Measurements from ENCODE around the gene HAND1. TPM values are rescaled to one million over a fixed set of nuclear protein-coding genes. Genes with fewer than 3 reads are reported as not detected.

Gene HAND1
- total RNA-seq, 2 experiments from 2014 or later = not detected

- H3K27me3 ChIP-seq (ENCODE audit: control insufficient read depth in 1 of 2, insufficient read depth in 2 of 2, low read length in 2 of 2) = peaks cover 23% of the 10 kb centered on the region in 2 experiments
- intact Hi-C loops (cut with DNase I, micrococcal nuclease) = no loop called here
- H3K4me3 Mint-ChIP-seq = no peak overlapping the region
- no peaks in the 10 kb centered on the region for H3K36me3 Mint-ChIP-seq (ENCODE audit: low read depth)
- no peak overlapping the region for H3K27ac ChIP-seq (ENCODE audit: low read depth in 1 of 2, low read length in 2 of 2)
- TF ChIP-seq CTCF (IDR thresholded peaks at IDR 0.05) = no peak
- no peaks in the 10 kb centered on the region for H3K9me3 Mint-ChIP-seq
- ChIA-PET POLR2A (no interaction called here), CTCF (no interaction called here)
- no peaks in the 10 kb centered on the region for H3K9me3 ChIP-seq (ENCODE audit: control insufficient read depth in 1 of 2, insufficient read depth in 1 of 2, low read length in 2 of 2)
- no peak overlapping the region for H3K4me3 ChIP-seq (ENCODE audit: low read length)
- ATAC-seq (ENCODE audit: poor library complexity) = no peak
- no peaks in the 10 kb centered on the region for H3K36me3 ChIP-seq (ENCODE audit: insufficient read depth, low read length)
- no peak overlapping the region for H3K27ac Mint-ChIP-seq
- peaks cover 3% of the 10 kb centered on the region for H3K4me1 ChIP-seq (ENCODE audit: insufficient read depth, low read length)
- H3K4me1 Mint-ChIP-seq (ENCODE audit: low read depth) = no peaks in the 10 kb centered on the region
- peaks cover 70% of the 10 kb centered on the region for H3K27me3 Mint-ChIP-seq
- no peak for DNase-seq
Measured at GRCh38 chr5:154524181-154524580, 46.2 kb upstream of the HAND1 start.

- no peak for ATAC-seq (ENCODE audit: poor library complexity)
- Histone ChIP-seq H3K4me1 (ENCODE audit: insufficient read depth, low read length) (peaks cover 3% of the 10 kb centered on the region), H3K27ac (ENCODE audit: low read depth in 1 of 2, low read length in 2 of 2) (no peak overlapping the region), H3K27me3 (ENCODE audit: control insufficient read depth in 1 of 2, insufficient read depth in 2 of 2, low read length in 2 of 2) (peaks cover 23 to 25% of the 10 kb centered on the region in 2 experiments), H3K36me3 (ENCODE audit: insufficient read depth, low read length) (no peaks in the 10 kb centered on the region), H3K9me3 (ENCODE audit: control insufficient read depth in 1 of 2, insufficient read depth in 1 of 2, low read length in 2 of 2) (no peaks in the 10 kb centered on the region), H3K4me3 (ENCODE audit: low read length) (no peak overlapping the region)
- Mint-ChIP-seq H3K27ac (no peak overlapping the region), H3K4me3 (no peak overlapping the region), H3K9me3 (no peaks in the 10 kb centered on the region), H3K4me1 (ENCODE audit: low read depth) (no peaks in the 10 kb centered on the region), H3K27me3 (peaks cover 72% of the 10 kb centered on the region), H3K36me3 (ENCODE audit: low read depth) (no peaks in the 10 kb centered on the region)
- ChIA-PET CTCF (no interaction called here), POLR2A (no interaction called here)
- DNase-seq = no peak
- intact Hi-C loops (cut with DNase I, micrococcal nuclease) = no loop called here
- no peak for TF ChIP-seq CTCF (IDR thresholded peaks at IDR 0.05)
Measured at GRCh38 chr5:154523709-154524108, 45.7 kb upstream of the HAND1 start.

GRCh38 chr5:154523104-154523503, 45.1 kb upstream of the HAND1 start:
- ATAC-seq (ENCODE audit: poor library complexity) (no peak), DNase-seq (no peak)
- POLR2A ChIA-PET = no interaction called here
- no peaks in the 10 kb centered on the region for H3K36me3 Mint-ChIP-seq (ENCODE audit: low read depth)
- CTCF ChIA-PET = no interaction called here
- Histone ChIP-seq H3K27me3 (ENCODE audit: control insufficient read depth in 1 of 2, insufficient read depth in 2 of 2, low read length in 2 of 2) (peaks cover 23 to 24% of the 10 kb centered on the region in 2 experiments), H3K4me3 (ENCODE audit: low read length) (no peak overlapping the region), H3K36me3 (ENCODE audit: insufficient read depth, low read length) (no peaks in the 10 kb centered on the region), H3K4me1 (ENCODE audit: insufficient read depth, low read length) (peaks cover 3% of the 10 kb centered on the region), H3K9me3 (ENCODE audit: control insufficient read depth in 1 of 2, insufficient read depth in 1 of 2, low read length in 2 of 2) (no peaks in the 10 kb centered on the region), H3K27ac (ENCODE audit: low read depth in 1 of 2, low read length in 2 of 2) (no peak overlapping the region)
- no peaks in the 10 kb centered on the region for H3K9me3 Mint-ChIP-seq
- intact Hi-C loops (cut with DNase I, micrococcal nuclease) = no loop called here
- no peaks in the 10 kb centered on the region for H3K4me1 Mint-ChIP-seq (ENCODE audit: low read depth)
- H3K27ac Mint-ChIP-seq = no peak overlapping the region
- H3K27me3 Mint-ChIP-seq = peaks cover 72% of the 10 kb centered on the region
- TF ChIP-seq CTCF (IDR thresholded peaks at IDR 0.05) = no peak
- H3K4me3 Mint-ChIP-seq = no peak overlapping the region

Measured in CD4-positive, alpha-beta T cell (primary cell).